ENCODE measurements around the gene PPM1F.

PPM1F gene

DNA sequence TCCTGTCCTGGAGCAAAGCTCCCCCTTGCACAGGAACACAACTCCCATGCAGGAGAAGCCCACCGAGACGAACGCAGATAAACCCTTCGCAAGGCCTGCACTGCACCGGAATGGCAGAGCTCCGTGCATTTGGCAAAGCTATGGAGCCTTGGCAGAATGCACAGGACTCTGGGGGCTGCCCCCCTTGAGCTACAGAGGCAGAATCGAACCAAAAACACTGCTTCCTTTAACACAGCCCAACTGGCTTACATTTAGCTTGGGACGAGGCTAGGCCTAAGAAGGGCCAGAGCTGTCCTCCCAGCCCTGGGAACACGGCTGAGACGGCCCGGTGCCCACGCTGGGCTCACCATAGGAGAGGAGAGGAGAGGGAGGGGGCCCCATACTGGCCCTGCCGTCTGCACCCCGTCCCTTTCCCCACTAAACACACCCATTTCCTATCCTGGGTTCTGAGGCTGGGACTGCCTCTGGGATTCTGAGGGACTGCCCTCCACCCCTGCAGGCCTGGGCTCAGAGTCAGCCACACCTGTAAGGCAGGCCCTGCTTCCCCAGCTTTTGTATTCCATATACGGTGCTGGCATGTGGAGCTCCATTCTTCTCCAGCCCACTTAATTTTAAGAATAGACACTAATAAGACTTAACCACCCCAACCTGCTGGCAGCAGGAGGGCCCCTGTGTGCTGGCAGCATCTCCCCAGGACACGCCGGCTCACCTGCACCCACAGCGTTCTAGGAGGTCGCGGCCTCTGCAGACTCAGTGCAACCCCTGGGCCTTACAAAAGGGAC, 32.9 kb downstream of the PPM1F start:
- H3K36me3 ChIP-seq (ENCODE audit: low read depth): no peaks in the 10 kb centered on the region
- H3K4me3 ChIP-seq (ENCODE audit: severe bottlenecking): no peak overlapping the region
- DNase-seq (ENCODE audit: low spot score): no peak
- ATAC-seq (ENCODE audit: low read depth): no peak
- H3K27me3 ChIP-seq (ENCODE audit: insufficient read depth, poor library complexity, severe bottlenecking): no peaks in the 10 kb centered on the region
- H3K9me3 ChIP-seq (ENCODE audit: severe bottlenecking): peaks cover under 1% of the 10 kb centered on the region
- TF ChIP-seq, protein P1, sequence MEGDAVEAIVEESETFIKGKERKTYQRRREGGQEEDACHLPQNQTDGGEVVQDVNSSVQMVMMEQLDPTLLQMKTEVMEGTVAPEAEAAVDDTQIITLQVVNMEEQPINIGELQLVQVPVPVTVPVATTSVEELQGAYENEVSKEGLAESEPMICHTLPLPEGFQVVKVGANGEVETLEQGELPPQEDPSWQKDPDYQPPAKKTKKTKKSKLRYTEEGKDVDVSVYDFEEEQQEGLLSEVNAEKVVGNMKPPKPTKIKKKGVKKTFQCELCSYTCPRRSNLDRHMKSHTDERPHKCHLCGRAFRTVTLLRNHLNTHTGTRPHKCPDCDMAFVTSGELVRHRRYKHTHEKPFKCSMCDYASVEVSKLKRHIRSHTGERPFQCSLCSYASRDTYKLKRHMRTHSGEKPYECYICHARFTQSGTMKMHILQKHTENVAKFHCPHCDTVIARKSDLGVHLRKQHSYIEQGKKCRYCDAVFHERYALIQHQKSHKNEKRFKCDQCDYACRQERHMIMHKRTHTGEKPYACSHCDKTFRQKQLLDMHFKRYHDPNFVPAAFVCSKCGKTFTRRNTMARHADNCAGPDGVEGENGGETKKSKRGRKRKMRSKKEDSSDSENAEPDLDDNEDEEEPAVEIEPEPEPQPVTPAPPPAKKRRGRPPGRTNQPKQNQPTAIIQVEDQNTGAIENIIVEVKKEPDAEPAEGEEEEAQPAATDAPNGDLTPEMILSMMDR (IDR thresholded peaks at IDR 0.05; ENCODE audit: poor library complexity, severe bottlenecking): no peak
- H3K27ac ChIP-seq (ENCODE audit: poor library complexity, severe bottlenecking): no peak overlapping the region
- H3K4me1 ChIP-seq (ENCODE audit: insufficient read depth, poor library complexity, severe bottlenecking): no peaks in the 10 kb centered on the region

DNA sequence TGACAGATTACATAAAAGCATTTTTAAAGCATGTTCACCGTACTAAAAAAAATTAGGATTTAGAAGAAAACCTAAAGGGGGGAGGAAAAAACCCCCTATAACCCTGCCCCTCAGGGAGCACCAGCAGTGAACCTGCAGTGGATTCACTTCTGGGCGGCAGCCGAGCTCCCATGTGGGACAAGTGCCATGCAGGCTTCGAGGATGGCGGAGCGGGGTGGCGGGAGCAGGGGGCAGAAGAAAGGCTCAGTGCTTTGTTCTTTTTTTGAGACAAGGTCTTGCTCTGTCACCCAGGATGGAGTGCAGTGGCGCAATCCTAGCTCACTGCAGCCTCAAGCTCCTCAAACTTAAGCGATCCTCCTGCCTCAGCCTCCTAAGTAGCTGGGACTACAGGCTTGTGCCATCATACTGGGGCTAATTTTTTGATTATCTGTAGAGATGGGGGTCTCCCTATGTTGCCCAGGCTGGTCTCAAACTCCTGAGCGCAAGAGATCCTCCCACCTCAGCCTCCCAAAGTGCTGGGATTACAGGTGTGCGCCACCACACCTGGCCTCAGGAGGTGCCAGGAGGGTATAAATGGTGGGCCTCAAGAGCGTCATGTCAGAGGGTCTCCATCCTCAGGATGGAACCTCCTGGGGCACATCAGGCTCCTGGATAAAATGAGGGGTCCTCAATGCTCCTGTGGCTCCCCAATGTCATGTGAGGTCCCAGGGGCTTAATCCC, 34.0 kb downstream of the PPM1F start:
- Histone ChIP-seq H3K27me3 (ENCODE audit: insufficient read depth, poor library complexity, severe bottlenecking) (no peaks in the 10 kb centered on the region), H3K9me3 (ENCODE audit: severe bottlenecking) (peaks cover 2% of the 10 kb centered on the region), H3K4me1 (ENCODE audit: insufficient read depth, poor library complexity, severe bottlenecking) (no peaks in the 10 kb centered on the region), H3K36me3 (ENCODE audit: low read depth) (no peaks in the 10 kb centered on the region), H3K4me3 (ENCODE audit: severe bottlenecking) (no peak overlapping the region), H3K27ac (ENCODE audit: poor library complexity, severe bottlenecking) (no peak overlapping the region)
- DNase-seq (ENCODE audit: low spot score) (no peak), ATAC-seq (ENCODE audit: low read depth) (no peak)
- TF ChIP-seq, protein P1 (IDR thresholded peaks at IDR 0.05; ENCODE audit: poor library complexity, severe bottlenecking): no peak

DNA sequence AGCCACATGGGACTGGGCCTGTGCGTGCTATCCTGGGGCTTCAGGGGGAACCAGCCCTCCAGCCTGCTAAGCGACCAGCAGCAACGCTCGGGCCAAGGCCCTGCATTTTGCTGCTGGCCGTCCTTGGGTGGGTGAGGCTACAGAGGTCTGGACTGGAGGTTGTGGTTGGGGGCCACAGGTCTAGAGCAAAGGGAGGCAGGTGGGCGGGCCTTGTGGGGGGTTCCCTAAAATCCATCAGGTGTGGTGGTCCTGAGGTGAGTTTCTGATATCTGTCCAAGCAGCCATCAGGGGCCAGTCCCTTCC, 34.7 kb downstream of the PPM1F start:
- Histone ChIP-seq H3K36me3 (ENCODE audit: low read depth) (no peaks in the 10 kb centered on the region), H3K4me3 (ENCODE audit: severe bottlenecking) (no peak overlapping the region), H3K27me3 (ENCODE audit: insufficient read depth, poor library complexity, severe bottlenecking) (no peaks in the 10 kb centered on the region), H3K4me1 (ENCODE audit: insufficient read depth, poor library complexity, severe bottlenecking) (no peaks in the 10 kb centered on the region), H3K27ac (ENCODE audit: poor library complexity, severe bottlenecking) (no peak overlapping the region), H3K9me3 (ENCODE audit: severe bottlenecking) (peaks cover 2% of the 10 kb centered on the region)
- DNase-seq (ENCODE audit: low spot score) (no peak), ATAC-seq (ENCODE audit: low read depth) (no peak)
- TF ChIP-seq, protein P1 (IDR thresholded peaks at IDR 0.05; ENCODE audit: poor library complexity, severe bottlenecking): no peak

DNA sequence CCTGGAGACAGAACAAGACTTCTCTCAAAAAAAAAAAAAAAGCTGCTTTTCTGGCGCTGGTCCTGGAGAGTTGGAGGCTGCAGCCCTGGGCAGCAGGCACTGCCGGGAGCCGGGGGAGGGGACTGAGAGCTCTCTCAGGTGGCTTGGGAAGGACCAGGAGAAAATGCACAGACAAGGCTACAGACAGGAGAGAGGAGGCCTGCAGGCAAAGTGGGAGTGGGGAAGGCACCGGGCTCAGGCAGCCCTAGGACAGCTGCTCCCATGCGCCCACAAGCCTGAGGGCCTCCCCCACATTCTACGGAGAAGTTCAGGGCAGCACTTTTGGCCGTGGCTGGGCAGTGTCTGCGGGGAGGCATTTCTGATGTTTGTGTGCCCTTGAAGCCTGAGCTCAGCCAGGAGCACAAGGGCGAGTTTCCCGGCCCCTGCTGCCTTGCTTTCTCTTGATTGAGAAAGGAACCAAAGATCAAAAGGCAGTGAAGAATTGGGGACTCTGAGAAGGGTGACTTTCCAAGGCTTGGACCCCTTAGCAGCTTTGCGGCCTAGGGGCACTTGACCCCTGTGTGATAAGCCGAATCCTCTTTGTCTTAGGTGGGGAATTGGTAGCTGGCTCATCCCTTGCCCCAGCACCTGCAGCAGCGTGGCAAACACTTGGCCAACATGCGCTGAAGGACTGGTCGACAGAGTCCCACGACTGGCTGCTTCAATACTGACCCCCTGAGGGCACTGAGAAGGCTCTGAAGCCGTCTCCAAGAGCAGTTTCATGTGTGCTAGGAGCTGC, 35.3 kb downstream of the PPM1F start:
- ATAC-seq (ENCODE audit: low read depth) (no peak), DNase-seq (ENCODE audit: low spot score) (no peak)
- Histone ChIP-seq H3K4me3 (ENCODE audit: severe bottlenecking) (no peak overlapping the region), H3K36me3 (ENCODE audit: low read depth) (no peaks in the 10 kb centered on the region), H3K9me3 (ENCODE audit: severe bottlenecking) (peaks cover 2% of the 10 kb centered on the region), H3K4me1 (ENCODE audit: insufficient read depth, poor library complexity, severe bottlenecking) (no peaks in the 10 kb centered on the region), H3K27ac (ENCODE audit: poor library complexity, severe bottlenecking) (no peak overlapping the region), H3K27me3 (ENCODE audit: insufficient read depth, poor library complexity, severe bottlenecking) (no peaks in the 10 kb centered on the region)
- TF ChIP-seq, protein P1 (IDR thresholded peaks at IDR 0.05; ENCODE audit: poor library complexity, severe bottlenecking): no peak
